Stimulated activated naive CD8-positive, alpha-beta T cell treated with anti-CD3 and anti-CD28 coated beads, Interleukin-15, amount 100 ng/mL, for 72 hours (primary cell): ENCODE measurements around the gene PTPRC.

Source experiments
- ATAC-seq: fragments of 150-1000 bp; cut with Tn5 transposase; 2 replicates; pipeline ENCODE4 v1.10.0; 2021; ENCODE audit warnings: mild to moderate bottlenecking, moderate library complexity
- DNase-seq, 2 donors: peaks; one replicate each; pipeline ENCODE4 v3.0.0; 2021 to 2022
- H3K27ac Mint-ChIP-seq, 2 donors: one replicate each; pipeline ENCODE4 v1.8.0; 2022; ENCODE audit warnings: mild to moderate bottlenecking in 2 of 2, mixed read lengths in 2 of 2, moderate library complexity in 2 of 2
- H3K27me3 Mint-ChIP-seq: one replicate; pipeline ENCODE4 v1.8.0; 2022; ENCODE audit warnings: mixed read lengths
- H3K4me1 Mint-ChIP-seq: one replicate; pipeline ENCODE4 v1.8.0; 2022; ENCODE audit warnings: mild to moderate bottlenecking, mixed read lengths
- H3K4me3 Mint-ChIP-seq, 2 donors: one replicate each; pipeline ENCODE4 v1.8.0; 2022; ENCODE audit warnings: mild to moderate bottlenecking in 2 of 2, mixed read lengths in 2 of 2, moderate library complexity in 1 of 2
- H3K9me3 Mint-ChIP-seq, 2 donors: one replicate each; pipeline ENCODE4 v1.8.0; 2022; ENCODE audit warnings: mixed read lengths in 2 of 2

The PTPRC gene

DNA sequence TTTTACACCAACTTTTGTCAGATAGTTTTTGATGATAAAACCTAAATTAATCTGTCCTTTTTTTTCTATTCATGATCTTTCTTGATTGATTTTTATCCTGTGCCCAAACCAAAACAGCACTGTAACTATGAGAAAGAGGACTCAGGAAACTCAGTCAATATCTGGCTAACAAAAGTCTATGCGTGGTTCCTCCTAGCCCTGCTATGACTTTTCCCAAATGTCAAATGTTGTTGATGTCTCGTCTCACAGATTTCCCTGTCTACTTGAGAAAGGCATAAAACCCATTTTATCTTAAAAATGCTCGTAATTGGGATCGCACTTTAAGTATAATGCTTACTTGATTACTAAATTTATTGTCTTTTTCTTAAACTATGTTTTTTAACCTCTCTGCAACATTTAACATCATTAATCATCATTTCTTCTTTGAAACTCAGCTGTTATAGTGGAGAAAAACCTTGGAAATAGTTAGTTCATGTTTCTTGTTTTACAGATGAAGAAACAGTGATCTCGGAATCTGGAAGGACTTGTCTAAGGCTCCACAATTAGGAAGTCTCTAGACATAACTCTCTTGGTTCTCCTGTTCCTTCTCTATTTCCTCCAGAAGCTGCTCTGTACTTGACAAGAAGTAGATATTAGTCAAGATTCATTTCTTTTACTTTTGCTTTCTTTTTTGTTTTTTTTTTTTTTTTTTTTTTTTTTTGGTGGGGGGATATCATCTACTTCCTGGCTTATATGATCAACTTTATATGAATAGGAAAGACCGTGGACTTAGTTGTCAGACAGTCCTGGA is 26.2 kb upstream of the PTPRC start:
- Mint-ChIP-seq H3K9me3 (no peaks in the 10 kb centered on the region), H3K4me3 (peak overlapping the region; percentile 85 to 95), H3K27me3 (no peaks in the 10 kb centered on the region), H3K4me1 (peaks cover 83% of the 10 kb centered on the region), H3K27ac (peak overlapping the region; percentile 98 to 100)
- ATAC-seq (peak; percentile 53), DNase-seq (no peak)

DNA sequence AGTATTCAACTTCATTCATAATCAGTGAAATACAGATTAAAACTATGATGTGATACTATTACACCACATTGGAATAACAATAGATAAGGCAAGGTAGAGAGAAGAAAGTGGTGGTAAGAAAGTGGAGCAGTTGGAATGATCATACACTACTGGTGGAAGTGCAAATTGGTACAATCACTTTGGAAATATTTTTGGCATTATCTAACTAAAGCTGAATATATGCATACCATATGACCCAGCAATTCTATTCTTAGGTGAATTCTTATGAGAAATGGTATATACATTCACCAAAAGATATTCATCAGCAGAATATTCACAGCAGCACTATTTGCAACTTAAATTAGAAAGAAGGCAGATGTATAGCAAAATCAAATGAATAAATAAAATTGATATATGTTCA is 21.4 kb upstream of the PTPRC start:
- H3K9me3 Mint-ChIP-seq = no peaks in the 10 kb centered on the region
- no peak for ATAC-seq
- no peak overlapping the region for H3K27ac Mint-ChIP-seq
- no peak for DNase-seq
- peak overlapping the region in 1 of 2 donors; percentile 4 for H3K4me3 Mint-ChIP-seq
- no peaks in the 10 kb centered on the region for H3K27me3 Mint-ChIP-seq
- peaks cover 96% of the 10 kb centered on the region for H3K4me1 Mint-ChIP-seq

DNA sequence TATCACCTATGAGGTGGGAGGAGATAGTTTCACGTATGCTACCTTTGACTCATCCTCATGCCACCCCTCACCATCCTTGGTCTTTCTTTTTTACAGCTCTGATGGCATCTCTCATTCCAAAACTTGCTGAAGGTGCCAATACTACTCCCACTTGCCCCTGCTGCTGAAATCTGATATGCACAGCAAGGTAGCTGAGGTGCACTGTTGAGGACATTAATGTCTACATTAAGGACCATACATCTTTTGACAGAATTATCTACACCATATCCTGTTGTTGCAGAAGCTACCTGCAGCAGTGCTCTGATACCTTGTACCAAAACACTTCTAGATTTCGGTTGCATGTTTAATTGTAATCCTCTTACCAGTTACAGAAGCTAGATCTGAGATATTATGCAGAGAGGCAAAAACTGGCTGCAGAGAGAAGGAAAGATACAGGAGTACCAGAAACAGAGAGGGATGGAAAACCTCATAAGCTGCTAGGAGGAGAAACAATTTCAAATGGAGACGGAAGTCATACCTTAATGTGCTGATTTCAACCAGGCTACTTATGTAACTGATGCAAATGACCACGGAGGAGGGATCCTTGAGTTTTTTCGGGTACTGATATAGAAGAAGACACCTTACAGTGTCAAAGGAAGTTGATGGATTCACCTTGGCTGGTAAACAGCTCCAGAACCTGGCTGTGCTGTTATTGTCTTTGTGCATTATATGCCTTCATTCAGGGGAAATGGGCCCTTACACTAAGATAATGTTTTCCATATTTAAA is 19.3 kb upstream of the PTPRC start:
- peak; percentile 36 to 50 for DNase-seq
- H3K27ac Mint-ChIP-seq = peak overlapping the region; percentile 46 to 76
- H3K4me1 Mint-ChIP-seq = peaks cover 92% of the 10 kb centered on the region
- peak overlapping the region; percentile 64 to 84 for H3K4me3 Mint-ChIP-seq
- H3K27me3 Mint-ChIP-seq = no peaks in the 10 kb centered on the region
- peak; percentile 39 for ATAC-seq
- no peaks in the 10 kb centered on the region for H3K9me3 Mint-ChIP-seq

DNA sequence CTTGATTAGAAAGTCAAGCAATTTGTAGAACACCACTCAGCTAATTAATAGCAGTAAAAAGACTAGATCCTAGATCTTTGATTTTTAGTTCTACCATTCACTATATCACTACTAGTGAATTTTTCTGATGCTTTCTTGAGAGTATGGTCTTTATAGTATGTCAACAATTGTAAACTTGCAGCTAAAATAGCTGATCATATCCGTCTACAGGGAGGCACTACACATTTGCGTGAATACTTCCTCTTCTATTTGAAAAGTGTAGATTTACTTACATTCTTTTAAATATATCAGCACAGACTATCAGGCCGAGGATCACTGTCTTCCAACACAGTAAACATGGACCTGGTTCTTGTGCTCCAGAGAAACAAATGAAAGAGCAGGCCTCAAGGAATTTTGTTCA is 18.6 kb upstream of the PTPRC start:
- Mint-ChIP-seq H3K27ac (peak overlapping the region; percentile 90 to 95), H3K9me3 (no peaks in the 10 kb centered on the region), H3K4me3 (peak overlapping the region; percentile 82 to 84), H3K4me1 (peaks cover 90% of the 10 kb centered on the region), H3K27me3 (no peaks in the 10 kb centered on the region)
- no peak for ATAC-seq
- DNase-seq = no peak

DNA sequence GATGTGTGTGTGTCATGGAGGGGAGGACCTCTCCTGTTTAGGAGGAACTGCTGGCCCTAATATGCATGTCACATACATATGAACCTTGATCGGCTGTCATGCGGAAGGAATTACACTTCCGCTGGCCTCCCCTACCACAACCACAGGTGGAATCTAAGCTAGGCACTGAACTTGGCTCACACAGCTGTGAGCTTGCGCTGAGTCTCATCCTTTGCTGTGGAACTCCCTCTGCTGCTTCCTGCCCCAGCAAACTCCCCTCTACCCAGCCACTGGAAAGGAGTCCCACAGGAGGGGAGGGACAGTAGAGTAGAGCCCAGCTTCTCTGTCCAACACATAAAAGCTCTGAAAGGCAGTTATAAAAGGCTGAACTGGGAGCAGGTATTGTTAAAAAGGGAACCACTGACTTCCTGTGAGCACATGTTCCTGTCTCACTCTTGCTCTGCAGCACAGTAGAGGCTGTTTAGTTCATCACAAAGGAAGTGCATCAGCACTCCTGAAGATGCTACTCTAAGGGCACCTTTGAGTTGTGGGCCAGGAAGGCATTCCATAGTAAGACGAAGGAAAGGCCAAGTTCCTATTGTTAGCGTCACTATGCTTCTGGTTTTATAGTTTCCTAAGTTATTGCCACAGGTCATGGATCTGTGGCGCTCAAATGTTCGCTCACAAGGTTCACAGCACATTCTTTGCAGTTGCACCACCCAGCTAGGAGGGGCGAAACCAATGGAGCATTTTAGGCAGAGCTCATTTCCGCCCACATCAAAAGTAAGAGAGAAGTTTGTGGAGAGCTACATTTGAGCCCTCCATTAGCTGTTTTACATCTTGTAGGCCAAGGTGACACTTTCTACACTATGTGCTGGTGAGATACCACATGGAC is 17.7 kb upstream of the PTPRC start:
- peak; percentile 83 for ATAC-seq
- peak overlapping the region; percentile 82 to 84 for H3K4me3 Mint-ChIP-seq
- no peaks in the 10 kb centered on the region for H3K27me3 Mint-ChIP-seq
- peak; percentile 73 to 82 for DNase-seq
- H3K9me3 Mint-ChIP-seq = no peaks in the 10 kb centered on the region
- peak overlapping the region; percentile 90 to 95 for H3K27ac Mint-ChIP-seq
- H3K4me1 Mint-ChIP-seq = peaks cover 89% of the 10 kb centered on the region

DNA sequence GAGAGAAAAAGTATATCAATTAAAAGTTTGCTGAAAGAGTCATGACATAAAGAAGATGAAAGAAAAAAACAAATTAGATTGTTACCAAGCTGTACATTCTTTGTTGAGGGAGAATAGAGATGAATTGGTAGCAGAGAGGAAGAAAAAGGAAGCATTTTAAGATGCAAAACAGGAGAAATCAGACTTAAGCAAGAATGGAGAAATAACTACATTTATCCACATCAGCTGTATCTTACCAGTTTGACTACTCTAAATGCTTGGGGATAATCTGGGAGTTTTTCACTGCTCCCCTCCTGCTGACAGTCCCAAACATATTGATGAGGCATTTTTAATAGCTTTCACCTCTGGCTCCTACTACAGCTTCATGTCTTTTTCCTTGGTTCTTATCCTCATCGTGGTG is 16.8 kb upstream of the PTPRC start:
- ATAC-seq (no peak), DNase-seq (no peak)
- Mint-ChIP-seq H3K4me3 (peak overlapping the region; percentile 82 to 84), H3K9me3 (no peaks in the 10 kb centered on the region), H3K27me3 (no peaks in the 10 kb centered on the region), H3K4me1 (peaks cover 89% of the 10 kb centered on the region), H3K27ac (peak overlapping the region; percentile 90 to 95)

DNA sequence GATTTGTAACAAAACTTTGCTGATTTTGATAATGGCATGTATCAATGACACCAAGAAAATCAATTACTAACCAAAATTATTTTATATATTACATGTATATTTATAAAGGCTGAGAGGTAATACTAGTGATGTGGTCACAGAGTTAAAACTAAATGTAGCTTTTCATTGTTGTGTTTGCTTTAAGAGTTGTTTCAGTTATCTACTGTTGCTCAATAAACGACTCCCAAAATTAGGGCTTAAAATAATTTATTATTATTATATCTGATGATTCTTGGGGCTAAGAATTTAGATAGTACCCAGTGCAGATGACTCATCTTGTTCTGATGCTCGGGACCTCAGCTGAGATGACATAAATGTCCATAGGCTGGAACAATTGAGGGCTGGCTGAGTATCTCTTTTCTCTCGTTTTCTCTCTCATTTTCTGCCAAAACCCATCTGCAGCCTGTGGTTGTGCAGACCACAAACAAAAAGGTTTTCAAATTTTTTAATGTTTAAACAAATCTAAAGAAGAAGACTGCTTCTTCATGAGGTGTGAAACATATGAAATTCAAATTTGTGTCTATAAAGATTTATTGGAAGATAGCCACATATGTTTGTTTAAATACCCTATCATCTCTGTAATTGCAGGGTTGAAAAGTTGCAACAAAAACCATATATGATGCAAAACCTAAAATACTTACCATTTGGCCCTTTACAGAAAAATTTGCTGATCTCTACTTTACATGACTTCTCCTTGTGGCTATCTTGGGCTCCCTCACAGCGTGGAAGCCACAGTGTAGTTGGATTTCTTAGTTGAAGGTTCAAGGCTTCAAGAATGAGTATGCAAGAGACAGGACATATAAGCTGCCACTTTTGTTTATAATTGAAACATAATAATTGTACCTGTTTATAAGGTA is 14.8 kb upstream of the PTPRC start:
- Mint-ChIP-seq H3K4me3 (peak overlapping the region; percentile 52 to 72), H3K9me3 (no peaks in the 10 kb centered on the region), H3K27me3 (no peaks in the 10 kb centered on the region), H3K4me1 (peaks cover 88% of the 10 kb centered on the region), H3K27ac (peak overlapping the region; percentile 80 to 92)
- DNase-seq = peak in 1 of 2 donors; percentile 49
- ATAC-seq = no peak

DNA sequence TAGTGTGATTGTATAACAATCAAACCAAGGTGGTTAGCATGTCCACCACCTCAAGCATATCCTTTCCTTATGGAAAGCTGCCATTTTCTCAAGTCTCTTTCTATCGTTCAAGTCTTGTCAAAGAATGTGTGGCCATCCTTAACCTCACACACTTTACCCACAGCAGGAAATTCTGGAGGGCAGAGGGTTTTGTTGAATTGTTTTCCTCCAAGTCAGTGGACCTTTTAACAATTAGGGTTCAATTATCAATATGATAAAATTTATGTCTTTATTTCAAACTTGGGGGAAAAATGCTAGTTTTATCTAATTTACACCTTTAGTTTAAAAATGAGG is 14.2 kb upstream of the PTPRC start:
- Mint-ChIP-seq H3K4me1 (peaks cover 88% of the 10 kb centered on the region), H3K9me3 (no peaks in the 10 kb centered on the region), H3K27me3 (no peaks in the 10 kb centered on the region), H3K27ac (peak overlapping the region in 1 of 2 donors; percentile 92), H3K4me3 (peak overlapping the region in 1 of 2 donors; percentile 72)
- no peak for ATAC-seq
- no peak for DNase-seq

DNA sequence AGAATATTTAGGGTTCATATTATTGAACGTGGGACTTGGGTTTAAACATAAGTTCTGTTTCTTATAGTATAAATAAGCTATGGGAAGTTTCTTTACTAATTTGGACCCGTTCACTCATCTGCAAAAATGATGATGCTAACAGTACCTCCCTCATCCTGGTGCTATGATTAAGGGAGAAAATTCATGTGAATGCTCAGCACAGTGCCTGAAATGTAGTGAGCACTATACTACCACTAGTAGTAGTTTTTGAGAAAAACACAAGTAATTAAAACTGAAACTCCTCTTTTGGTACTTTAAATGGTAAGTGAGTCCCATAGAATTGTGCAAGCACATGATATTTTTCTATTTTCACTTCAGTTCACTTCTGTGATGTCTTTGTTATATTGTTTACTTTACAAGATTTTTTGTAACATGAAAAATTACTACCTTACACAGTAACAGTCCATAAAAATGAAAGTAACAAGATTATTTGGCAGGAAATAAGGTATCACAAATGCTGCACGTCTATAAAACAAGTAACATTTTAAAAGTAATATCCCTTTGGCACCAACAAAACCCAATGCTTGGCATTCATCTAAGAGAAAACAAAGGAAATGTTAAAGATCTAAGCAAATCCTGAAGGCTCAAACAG is 11.3 kb upstream of the PTPRC start:
- Mint-ChIP-seq H3K27me3 (no peaks in the 10 kb centered on the region), H3K4me3 (peak overlapping the region; percentile 18 to 75), H3K27ac (peak overlapping the region; percentile 21 to 91), H3K4me1 (peaks cover 83% of the 10 kb centered on the region), H3K9me3 (no peaks in the 10 kb centered on the region)
- DNase-seq = no peak
- peak; percentile 58 for ATAC-seq

DNA sequence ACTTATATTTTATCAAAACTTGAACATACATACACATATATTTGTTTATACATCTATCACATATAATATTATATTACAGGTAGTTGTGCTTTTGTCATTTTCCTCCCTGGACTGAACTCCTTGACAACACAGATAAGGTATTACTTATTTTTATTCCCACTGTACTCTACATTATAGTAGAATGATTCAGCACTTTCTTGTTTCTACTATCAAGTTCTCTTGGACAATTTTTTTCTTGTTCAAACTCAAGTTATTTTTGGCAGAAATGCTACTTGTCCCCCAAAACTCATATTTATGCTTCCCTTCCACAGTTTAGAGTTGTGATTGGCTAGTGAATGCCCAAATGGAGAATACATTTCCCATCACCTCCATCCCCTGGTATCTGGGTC is 10.8 kb upstream of the PTPRC start:
- ATAC-seq (no peak), DNase-seq (no peak)
- no peaks in the 10 kb centered on the region for H3K27me3 Mint-ChIP-seq
- peaks cover 82% of the 10 kb centered on the region for H3K4me1 Mint-ChIP-seq
- H3K4me3 Mint-ChIP-seq = peak overlapping the region; percentile 49 to 75
- peak overlapping the region; percentile 86 to 91 for H3K27ac Mint-ChIP-seq
- H3K9me3 Mint-ChIP-seq = peaks cover 0 to 1% of the 10 kb centered on the region in 2 donors

DNA sequence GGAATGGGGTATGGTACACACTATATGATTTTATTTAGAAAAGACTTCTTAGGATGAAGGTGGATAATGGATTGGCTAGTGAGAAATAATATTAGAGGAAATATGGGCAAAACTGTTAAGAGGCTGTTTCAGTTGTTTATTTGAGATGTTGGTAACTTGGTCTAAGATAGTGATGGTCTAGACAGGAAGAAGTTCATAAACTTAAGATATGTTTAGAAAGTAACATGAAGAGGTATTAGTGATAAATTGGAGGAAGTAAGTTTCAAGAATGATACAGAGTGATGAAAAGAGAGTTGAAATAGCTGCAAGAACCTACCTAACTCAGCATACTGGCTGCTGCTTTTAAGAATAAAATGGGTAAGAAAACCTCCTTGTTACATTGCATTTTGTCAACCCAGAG is 9.2 kb upstream of the PTPRC start:
- ATAC-seq = no peak
- DNase-seq = no peak
- H3K4me1 Mint-ChIP-seq = peaks cover 86% of the 10 kb centered on the region
- peak overlapping the region; percentile 14 to 43 for H3K4me3 Mint-ChIP-seq
- H3K27ac Mint-ChIP-seq = peak overlapping the region in 1 of 2 donors; percentile 82
- peaks cover 0 to 15% of the 10 kb centered on the region in 2 donors for H3K9me3 Mint-ChIP-seq
- H3K27me3 Mint-ChIP-seq = no peaks in the 10 kb centered on the region

DNA sequence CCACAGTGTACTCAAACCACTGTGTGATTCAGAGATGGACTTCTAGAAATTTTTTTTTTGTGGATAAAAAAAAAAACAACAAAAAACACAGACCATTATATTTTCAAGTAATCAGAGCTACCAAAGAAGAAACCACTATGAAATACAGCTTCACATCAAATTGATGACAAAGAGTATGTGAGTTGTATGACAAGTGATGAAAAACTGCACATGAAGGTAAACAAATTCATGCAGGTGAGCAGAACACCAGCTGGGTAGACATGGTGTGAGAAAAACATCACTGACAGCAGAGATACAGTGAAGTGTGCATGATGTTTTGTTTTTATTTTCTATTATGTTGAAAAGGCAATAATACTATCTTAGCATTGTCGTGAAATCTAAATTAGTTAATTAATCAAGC is 8.0 kb upstream of the PTPRC start:
- ATAC-seq (no peak), DNase-seq (no peak)
- Mint-ChIP-seq H3K27ac (no peak overlapping the region), H3K27me3 (no peaks in the 10 kb centered on the region), H3K4me3 (peak overlapping the region in 1 of 2 donors; percentile 17), H3K4me1 (peaks cover 89% of the 10 kb centered on the region), H3K9me3 (peaks cover 0 to 16% of the 10 kb centered on the region in 2 donors)

DNA sequence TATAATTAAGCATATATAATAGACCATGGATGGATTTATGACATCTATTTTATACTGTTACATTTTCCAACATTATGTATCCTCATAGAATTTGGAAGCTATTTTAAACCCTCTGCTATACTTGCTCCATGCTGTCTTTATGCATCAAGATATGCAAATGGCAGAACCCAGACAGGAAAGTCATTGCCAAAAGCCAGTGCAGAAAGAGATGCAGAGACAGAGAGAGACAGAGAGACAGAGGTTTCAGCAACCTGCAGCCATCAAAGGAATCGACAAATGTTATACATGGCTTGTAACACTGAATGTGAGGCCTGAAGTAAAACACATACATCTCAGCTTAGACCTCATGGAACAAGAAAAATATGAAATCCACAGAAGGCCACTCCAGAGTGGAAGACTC is 7.5 kb upstream of the PTPRC start:
- H3K4me3 Mint-ChIP-seq = no peak overlapping the region
- H3K27me3 Mint-ChIP-seq = no peaks in the 10 kb centered on the region
- ATAC-seq (no peak), DNase-seq (no peak)
- peaks cover 89% of the 10 kb centered on the region for H3K4me1 Mint-ChIP-seq
- no peak overlapping the region for H3K27ac Mint-ChIP-seq
- peaks cover 0 to 16% of the 10 kb centered on the region in 2 donors for H3K9me3 Mint-ChIP-seq

DNA sequence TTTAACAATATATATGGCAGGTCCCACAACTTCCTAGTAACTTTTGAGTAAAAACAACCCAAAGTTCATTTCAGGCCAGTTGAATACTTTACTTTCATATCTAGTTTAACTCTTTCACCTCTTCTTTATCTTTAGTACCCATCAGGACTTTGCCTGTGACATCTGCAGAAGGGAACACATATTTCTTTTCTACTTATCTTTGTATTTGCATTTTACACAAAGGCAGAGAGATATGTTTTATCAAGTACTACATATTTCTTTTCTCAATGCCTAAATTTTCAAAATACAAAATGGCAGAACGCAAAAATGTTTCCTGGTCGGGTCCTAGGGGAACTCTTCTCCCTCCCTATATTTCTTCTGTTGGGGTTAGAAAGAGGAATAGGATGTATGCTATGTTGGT is 6.8 kb upstream of the PTPRC start:
- no peak for DNase-seq
- peaks cover 89% of the 10 kb centered on the region for H3K4me1 Mint-ChIP-seq
- H3K4me3 Mint-ChIP-seq = peak overlapping the region in 1 of 2 donors; percentile 3
- H3K9me3 Mint-ChIP-seq = peaks cover 0 to 16% of the 10 kb centered on the region in 2 donors
- peak overlapping the region in 1 of 2 donors; percentile 3 for H3K27ac Mint-ChIP-seq
- H3K27me3 Mint-ChIP-seq = no peaks in the 10 kb centered on the region
- no peak for ATAC-seq
